ENCODE measurements around the gene LMBR1.

DNA sequence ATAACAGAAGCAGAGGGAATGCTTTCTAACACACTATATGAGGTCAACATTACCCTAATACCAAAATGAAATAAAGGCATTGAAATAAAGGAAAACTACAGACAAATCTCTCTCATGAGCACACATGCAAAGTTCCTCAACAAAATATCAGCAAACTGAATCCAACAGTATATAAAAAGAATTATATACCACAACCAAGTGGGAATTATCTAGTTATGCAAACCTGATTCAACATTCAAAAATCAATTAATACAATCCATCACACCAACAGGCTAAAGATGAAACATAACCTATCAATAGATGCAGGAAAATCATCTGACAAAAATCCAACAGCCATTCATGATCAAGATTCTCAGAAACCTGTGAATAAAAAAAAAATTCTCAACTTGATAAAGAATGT is 34.5 kb downstream of the LMBR1 start:
- TF ChIP-seq CTCF (IDR thresholded peaks at IDR 0.05), result no peak
- TF ChIP-seq POLR2A (IDR thresholded peaks at IDR 0.05), result no peak

Data from testis (tissue), 2 donors.